Measurements from ENCODE around the gene PRKCH.

PRKCH gene

GRCh38 chr14:61365667-61366212 is 44.4 kb downstream of the PRKCH start:
- no peak for DNase-seq (ENCODE audit: low spot score)

DNA sequence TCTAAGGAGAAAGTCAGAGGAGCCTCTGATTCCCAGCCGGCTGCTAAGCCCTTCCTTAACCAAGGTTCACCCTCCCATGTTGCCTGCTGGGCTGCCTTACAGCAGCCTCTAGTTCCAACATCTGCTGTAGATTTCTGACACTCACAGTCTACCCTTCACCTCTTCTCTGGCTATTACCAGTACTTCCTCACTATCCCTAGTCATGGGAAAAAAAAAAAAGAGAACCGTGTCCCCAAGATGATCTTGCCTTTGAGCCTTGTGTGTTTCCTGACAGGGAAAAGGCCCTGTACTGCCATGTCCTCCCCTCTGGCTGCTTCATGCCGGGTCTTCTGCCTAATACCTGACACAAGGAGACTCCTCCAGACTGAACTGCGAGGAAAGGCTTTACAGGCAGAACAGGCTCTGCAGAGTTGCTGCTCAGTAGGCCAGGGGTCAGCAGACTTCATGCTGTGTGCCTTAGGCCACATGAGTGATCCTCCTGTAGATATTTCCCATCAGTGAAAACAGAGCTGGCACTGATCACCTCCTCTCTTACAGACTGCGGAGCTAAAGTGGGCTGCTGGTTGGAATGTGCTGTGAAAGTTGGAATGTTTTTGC is 46.8 kb downstream of the PRKCH start:
- DNase-seq (ENCODE audit: low spot score): no peak

- DNase-seq (ENCODE audit: low spot score): no peak
Observed at GRCh38 chr14:61368781-61369453, 47.5 kb downstream of the PRKCH start.

- no peak for DNase-seq (ENCODE audit: low spot score)
Observed at GRCh38 chr14:61369454-61369810, 48.1 kb downstream of the PRKCH start.

DNA sequence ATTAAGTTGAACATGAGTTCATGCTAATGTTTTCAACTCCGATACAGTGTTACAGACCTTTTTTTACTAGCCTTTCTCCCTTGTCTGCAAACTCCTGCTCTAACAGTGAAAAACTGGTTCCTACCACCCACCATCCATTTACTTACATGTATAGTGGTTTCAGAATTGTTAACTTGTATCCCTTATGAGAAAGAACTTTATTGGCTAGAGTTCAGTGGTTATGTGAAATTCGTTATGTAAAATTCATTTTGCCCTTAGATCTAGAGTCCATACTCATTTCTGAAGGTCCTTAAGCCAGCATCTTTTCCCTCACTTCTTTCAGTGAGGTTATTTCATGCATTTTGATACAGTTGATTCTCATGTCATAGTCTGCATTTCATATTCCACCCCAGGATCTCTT is 51.0 kb downstream of the PRKCH start:
- DNase-seq (ENCODE audit: low spot score): no peak

DNA sequence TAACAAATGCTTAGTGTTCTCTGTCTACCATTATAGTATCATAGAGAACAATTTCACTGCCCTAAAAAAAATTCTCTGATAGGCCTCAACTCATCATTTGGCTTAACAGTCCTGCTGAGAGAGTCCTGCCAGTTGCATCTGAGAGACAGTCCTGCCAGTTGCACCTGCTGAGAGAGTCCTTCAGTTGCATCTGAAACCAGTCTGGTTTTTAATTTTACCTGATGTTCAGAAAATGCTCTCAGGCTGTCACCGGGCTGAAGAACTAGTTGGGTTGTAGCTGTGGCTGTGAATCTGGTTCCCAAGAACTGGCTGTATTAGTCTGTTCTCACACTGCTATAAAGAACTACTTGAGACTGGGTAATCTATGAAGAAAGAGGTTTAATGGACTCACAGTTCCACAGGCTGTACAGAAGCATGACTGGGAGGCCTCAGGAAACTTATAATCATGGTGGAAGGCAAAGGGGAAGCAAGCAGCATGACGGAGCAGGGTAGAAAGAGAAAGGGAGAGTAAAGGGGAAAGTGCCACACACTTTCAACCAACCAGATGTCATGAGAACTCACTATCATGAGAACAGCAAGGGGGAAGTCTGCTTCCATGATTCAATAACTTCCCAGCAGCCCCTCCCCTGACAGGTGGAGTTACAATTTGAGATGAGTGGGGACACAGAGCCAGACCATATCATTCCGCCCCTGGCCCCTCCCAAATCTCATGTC is 51.6 kb downstream of the PRKCH start:
- DNase-seq (ENCODE audit: low spot score): no peak

DNA sequence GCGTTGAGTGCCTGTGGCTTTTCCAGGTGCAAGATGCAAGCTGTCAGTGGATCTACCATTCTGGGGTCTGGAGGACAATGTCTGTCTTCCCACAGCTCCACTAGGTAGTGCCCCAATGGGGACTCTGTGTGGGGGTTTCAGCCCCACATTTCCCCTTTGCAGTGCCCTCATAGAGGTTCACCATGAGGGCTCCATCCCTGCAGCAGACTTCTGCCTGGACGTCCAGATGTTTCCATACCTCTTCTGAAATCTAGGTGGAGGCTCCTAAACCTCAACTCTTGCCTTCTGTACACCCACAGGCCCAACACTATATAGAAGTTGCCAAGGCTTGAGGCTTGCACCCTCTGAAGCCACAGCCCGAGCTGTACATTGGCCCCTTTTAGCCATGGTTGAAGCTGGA is 52.9 kb downstream of the PRKCH start:
- no peak for DNase-seq (ENCODE audit: low spot score)

- DNase-seq (ENCODE audit: low spot score): no peak
Observed at GRCh38 chr14:61375218-61375617, 53.8 kb downstream of the PRKCH start.

DNA sequence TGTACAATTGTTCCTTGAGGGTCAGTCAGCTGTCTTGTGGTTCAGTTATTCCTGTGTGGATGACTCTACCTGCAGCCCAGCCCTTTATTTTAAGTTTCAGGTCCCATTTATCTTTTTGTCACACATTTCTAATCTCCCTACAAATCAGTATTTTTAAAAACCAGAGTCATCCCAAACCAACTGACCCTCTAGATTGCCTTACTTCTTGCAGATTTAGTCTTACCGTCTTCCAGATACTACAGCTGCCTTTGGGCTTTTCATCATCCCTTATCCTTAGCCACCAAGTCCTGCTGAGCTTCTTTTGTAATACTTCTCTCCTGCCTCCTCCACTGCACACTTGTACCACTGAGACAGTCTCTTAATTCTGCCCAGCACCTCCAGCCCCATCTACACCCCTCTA is 54.9 kb downstream of the PRKCH start:
- no peak for DNase-seq (ENCODE audit: low spot score)

DNA sequence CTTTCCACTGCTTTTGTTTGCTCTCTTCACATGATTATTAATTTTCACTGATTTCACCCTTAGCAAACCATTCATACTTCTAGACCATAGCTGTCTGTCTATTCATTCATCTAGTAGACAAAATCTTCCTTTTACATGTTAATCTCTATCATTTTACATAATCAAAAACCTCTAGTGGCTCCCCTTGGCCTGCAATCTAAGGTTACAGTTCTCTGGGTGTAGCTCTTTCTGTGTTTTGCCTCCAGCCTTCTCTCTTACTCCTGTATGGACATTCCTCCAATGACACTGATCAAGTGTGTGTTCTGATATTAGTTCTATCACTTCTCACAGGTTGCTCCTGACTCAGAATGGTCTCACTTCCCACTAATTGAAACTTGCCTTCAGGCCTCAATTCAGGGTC is 56.4 kb downstream of the PRKCH start:
- no peak for DNase-seq (ENCODE audit: low spot score)

- no peak for DNase-seq (ENCODE audit: low spot score)
Observed at GRCh38 chr14:61379639-61380184, 58.3 kb downstream of the PRKCH start.

- DNase-seq (ENCODE audit: low spot score): no peak
Observed at GRCh38 chr14:61380984-61381383, 59.6 kb downstream of the PRKCH start.

- peak; percentile 31 for DNase-seq (ENCODE audit: low spot score)
Observed at GRCh38 chr14:61381553-61381952, 60.2 kb downstream of the PRKCH start.

- DNase-seq (ENCODE audit: low spot score): no peak
Observed at GRCh38 chr14:61382842-61383241, 61.5 kb downstream of the PRKCH start.

GRCh38 chr14:61385002-61385685 is 63.8 kb downstream of the PRKCH start:
- no peak for DNase-seq (ENCODE audit: low spot score)

DNA sequence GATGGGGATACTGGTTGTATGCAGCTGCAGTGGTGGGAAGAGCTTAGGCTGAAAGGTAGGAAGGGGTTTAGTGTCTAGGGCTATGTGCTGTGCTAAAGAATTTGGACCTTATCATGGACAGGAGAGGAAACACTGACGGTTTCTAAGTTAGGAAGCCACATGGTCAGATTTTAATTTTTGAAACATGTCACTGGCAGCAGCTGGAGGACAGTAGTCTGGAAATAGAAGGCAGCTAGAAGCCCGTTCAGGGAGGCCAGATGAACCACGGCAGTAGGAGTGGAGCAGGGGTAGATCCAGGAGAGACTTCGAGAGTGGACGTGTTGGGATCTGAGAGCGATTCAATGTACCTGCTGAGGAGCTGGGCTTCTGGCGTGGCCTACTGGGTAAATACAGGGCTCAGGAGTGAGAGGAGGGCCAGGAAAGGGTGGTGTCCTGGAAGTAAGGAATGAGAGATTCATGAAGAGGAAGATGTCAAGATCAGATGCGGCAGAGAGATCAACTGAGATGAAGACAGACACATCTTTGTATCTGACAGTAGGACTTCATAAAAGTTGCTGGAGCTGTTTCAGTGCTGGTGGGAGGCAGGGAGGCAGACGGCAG is 64.9 kb downstream of the PRKCH start:
- DNase-seq (ENCODE audit: low spot score): no peak

DNA sequence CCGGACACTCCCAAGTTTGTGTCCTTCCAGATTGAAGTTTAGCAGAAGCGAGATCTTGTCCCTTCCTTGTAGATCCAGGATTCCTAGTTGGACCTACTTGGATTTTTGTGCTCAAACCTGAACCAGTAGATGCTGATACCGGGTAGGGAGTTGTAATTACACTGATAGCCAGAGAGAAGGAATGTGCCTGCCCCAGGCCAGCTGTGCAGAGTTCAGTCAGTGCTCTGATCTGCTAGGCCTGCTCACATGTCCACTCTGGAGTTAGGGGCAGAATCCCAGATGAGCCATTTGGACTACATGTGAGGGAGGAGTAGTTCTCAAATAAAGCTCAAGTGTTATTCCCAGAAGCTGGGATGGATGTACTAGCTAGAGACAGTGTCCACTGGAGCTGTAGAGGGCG is 65.7 kb downstream of the PRKCH start:
- no peak for DNase-seq (ENCODE audit: low spot score)

DNA sequence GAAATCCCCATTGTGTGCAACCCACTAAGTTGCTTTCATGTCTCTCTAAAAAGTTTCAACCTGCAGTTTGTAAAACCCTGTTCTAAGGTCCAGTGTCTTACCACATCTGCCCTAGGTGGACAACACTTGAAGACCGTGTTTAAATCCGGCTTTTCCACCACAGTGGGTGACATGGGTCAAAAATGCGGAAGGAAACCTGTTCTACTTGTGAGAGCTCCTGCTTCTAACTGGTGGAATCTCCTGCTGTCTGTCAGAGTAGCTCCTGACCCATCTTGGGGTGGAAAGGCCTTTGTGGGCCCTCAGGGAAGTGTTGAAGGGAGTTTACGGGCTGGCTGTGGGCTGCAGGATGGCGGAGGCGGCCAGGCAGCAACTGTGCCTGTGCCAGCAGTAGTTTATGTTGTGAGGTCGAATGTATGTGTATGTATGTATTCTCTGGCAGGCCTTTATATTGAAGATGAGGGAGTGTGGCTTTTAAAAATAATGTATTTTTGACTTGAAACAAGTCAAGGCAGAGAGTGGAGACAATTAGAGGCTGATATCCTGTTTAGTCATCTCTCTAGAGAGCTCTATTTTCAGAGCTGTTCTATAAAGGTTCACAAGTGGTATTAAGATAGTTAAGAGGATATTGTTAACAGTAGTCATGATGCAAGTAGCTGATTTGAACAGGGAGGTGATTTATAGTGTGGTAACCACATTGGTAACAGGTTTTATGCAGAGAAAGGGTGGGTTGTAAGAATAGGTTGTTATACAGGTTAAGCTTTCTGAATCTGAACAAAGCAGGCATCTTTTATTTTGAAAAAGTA is 67.0 kb downstream of the PRKCH start:
- DNase-seq (ENCODE audit: low spot score): peak; percentile 27

DNA sequence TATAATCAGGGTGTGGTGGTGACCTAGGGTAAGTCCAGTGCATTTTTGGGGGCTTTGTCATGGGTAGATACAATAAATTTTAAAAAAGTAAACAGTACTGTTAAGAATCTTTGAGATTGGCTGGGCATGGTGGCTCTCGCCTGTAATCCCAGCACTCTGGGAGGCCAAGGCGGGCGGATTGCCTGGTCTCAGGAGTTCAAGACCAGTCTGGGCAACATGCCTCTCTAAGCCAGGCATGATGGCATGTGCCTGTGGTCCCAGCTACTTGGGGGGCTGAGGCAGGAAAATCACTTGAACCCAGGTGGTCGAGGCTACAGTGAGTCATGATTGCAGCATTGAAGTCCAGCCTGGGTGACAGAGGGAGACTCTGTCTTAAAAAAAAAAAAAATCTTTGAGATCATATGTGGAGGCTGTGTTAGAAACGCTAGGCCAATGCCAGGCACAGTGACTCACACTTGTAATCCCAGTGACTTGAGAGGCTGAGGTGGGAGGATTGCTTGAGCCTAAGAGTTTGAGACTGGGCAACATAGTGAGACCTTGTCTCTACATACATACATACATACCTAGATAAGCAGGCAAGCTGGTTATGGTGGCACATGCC is 67.7 kb downstream of the PRKCH start:
- DNase-seq (ENCODE audit: low spot score): peak; percentile 48

DNA sequence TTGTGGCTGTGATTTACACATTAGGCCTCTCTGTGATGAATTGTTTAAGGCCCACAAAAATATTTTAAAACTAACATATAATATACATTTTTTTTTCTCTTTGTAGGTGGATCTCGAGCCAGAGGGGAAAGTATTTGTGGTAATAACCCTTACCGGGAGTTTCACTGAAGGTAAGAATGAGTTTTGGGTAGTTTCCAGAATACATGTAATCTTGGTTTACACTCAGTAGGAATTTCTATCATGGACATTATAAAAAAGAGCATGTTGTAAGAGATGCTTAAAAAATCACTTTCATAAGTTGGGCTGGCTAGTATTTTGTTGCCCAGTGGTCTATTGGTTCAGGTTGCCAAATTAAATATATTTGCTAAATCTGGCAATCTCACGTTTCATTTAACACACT is 69.7 kb downstream of the PRKCH start:
- no peak for DNase-seq (ENCODE audit: low spot score)

DNA sequence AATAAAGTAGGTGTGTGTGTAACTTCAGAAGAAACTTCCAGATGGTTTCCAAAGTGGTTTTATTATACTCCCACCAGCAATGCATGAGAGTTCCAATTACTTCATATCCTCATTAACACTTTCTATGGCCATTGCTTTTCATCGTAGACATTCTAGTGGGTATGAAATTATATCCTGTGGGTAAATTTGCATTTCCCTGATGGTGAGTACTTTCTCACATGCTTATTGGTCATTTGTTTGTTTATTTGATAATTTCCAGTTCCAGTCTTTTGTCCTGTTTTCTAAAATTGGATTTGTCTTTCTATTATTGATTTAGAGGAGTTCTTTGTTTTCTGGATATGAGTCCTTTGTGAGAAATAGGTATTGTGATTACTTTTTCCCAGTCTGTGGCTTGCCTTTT is 70.9 kb downstream of the PRKCH start:
- DNase-seq (ENCODE audit: low spot score): no peak
